RWPE2 (cell line): Measurements from ENCODE around the gene SHISA9.

ENCODE experiments used
- ATAC-seq: fragments of 200-7000 bp; cut with Tn5 transposase; 3 replicates; pipeline ENCODE4 v1.9.1; 2021; ENCODE audit warnings: low read depth
- DNase-seq: peaks from one replicate; pipeline ENCODE4 v3.0.0-alpha.2; 2020; ENCODE audit warnings: low spot score
- H3K27ac ChIP-seq: fragments of 450-650 bp; 2 replicates; pipeline ENCODE4 v1.5.1; 2017; ENCODE audit warnings: mild to moderate bottlenecking; ENCODE audit not compliant: poor library complexity, severe bottlenecking
- H3K27me3 ChIP-seq: fragments of 250-450 bp; sonication (Bioruptor Pico); 2 replicates; pipeline ENCODE4 v1.5.1; 2021; ENCODE audit warnings: mild to moderate bottlenecking, moderate library complexity; ENCODE audit not compliant: insufficient read depth, poor library complexity, severe bottlenecking
- H3K36me3 ChIP-seq: fragments of 250-450 bp; sonication (Bioruptor Pico); 2 replicates; pipeline ENCODE4 v1.5.1; 2020; ENCODE audit warnings: low read depth, mild to moderate bottlenecking, moderate library complexity
- H3K4me1 ChIP-seq: fragments of 250-450 bp; sonication (Bioruptor Pico); 2 replicates; pipeline ENCODE4 v1.5.1; 2021; ENCODE audit warnings: mild to moderate bottlenecking, moderate library complexity; ENCODE audit not compliant: insufficient read depth, poor library complexity, severe bottlenecking
- H3K4me3 ChIP-seq: fragments of 250-450 bp; sonication (Bioruptor Pico); 2 replicates; pipeline ENCODE4 v1.5.1; 2021; ENCODE audit warnings: mild to moderate bottlenecking, moderate library complexity; ENCODE audit not compliant: severe bottlenecking
- H3K9me3 ChIP-seq: fragments of 250-450 bp; sonication (Bioruptor Pico); 2 replicates; pipeline ENCODE4 v1.5.1; 2021; ENCODE audit warnings: mild to moderate bottlenecking, moderate library complexity; ENCODE audit not compliant: severe bottlenecking
- TF ChIP-seq, protein P1 (sequence below): fragments of 450-650 bp; IDR thresholded peaks from one replicate; pipeline ENCODE4 v1.5.1; 2017; ENCODE audit warnings: mild to moderate bottlenecking, moderate library complexity; ENCODE audit not compliant: poor library complexity, severe bottlenecking

The SHISA9 gene

GRCh38 chr16:13063457-13063856, 162.1 kb downstream of the SHISA9 start:
- DNase-seq: no peak
- Histone ChIP-seq H3K27me3 (no peaks in the 10 kb centered on the region), H3K9me3 (peaks cover 4% of the 10 kb centered on the region), H3K27ac (no peak overlapping the region), H3K4me3 (no peak overlapping the region), H3K36me3 (no peaks in the 10 kb centered on the region), H3K4me1 (no peaks in the 10 kb centered on the region)
- no peak for ATAC-seq
- TF ChIP-seq, protein P1, sequence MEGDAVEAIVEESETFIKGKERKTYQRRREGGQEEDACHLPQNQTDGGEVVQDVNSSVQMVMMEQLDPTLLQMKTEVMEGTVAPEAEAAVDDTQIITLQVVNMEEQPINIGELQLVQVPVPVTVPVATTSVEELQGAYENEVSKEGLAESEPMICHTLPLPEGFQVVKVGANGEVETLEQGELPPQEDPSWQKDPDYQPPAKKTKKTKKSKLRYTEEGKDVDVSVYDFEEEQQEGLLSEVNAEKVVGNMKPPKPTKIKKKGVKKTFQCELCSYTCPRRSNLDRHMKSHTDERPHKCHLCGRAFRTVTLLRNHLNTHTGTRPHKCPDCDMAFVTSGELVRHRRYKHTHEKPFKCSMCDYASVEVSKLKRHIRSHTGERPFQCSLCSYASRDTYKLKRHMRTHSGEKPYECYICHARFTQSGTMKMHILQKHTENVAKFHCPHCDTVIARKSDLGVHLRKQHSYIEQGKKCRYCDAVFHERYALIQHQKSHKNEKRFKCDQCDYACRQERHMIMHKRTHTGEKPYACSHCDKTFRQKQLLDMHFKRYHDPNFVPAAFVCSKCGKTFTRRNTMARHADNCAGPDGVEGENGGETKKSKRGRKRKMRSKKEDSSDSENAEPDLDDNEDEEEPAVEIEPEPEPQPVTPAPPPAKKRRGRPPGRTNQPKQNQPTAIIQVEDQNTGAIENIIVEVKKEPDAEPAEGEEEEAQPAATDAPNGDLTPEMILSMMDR: no peak

DNA sequence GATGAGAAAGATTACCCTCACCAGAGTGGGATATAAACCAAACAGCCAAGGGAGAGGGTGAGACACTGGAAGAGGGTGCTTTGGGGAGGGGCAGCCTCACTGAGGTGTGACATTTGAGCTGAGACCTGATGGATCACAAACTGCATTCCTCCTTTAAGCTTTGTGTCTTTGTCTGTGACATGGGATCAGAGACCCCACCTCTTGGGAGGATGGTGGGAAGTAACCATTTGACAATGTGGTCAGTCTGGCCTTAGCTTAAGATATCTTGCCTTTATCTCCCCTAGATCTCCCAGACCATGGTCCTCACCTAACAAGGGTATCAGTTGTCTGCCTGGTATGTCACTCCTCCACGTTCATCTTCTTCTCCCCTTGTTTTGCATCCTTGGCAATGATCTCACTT, 163.4 kb downstream of the SHISA9 start:
- Histone ChIP-seq H3K27me3 (no peaks in the 10 kb centered on the region), H3K4me1 (no peaks in the 10 kb centered on the region), H3K4me3 (no peak overlapping the region), H3K36me3 (no peaks in the 10 kb centered on the region), H3K27ac (no peak overlapping the region), H3K9me3 (no peaks in the 10 kb centered on the region)
- DNase-seq: no peak
- TF ChIP-seq, protein P1: no peak
- ATAC-seq: no peak

DNA sequence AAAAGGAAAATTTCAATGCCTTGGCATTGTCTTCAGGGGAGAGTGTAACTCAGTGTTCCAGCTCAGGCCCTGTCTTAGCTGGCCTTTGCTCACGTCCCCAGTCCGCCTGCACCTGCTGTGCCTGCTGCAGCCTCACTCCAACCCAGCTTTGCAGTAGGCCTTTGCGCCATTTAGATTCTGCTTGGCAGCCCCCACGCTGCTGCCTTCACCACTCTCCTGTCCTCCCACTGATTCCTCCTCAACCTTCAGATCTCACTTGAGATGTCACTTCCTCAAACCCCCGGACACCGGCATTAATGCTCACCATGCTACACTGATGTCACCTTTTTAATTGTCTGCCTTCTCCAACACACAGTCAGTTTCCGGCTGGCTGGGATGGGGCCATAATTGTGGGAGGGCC, 166.2 kb downstream of the SHISA9 start:
- Histone ChIP-seq H3K9me3 (no peaks in the 10 kb centered on the region), H3K36me3 (no peaks in the 10 kb centered on the region), H3K4me3 (no peak overlapping the region), H3K27me3 (no peaks in the 10 kb centered on the region), H3K4me1 (no peaks in the 10 kb centered on the region), H3K27ac (no peak overlapping the region)
- DNase-seq: no peak
- TF ChIP-seq, protein P1: no peak
- no peak for ATAC-seq

DNA sequence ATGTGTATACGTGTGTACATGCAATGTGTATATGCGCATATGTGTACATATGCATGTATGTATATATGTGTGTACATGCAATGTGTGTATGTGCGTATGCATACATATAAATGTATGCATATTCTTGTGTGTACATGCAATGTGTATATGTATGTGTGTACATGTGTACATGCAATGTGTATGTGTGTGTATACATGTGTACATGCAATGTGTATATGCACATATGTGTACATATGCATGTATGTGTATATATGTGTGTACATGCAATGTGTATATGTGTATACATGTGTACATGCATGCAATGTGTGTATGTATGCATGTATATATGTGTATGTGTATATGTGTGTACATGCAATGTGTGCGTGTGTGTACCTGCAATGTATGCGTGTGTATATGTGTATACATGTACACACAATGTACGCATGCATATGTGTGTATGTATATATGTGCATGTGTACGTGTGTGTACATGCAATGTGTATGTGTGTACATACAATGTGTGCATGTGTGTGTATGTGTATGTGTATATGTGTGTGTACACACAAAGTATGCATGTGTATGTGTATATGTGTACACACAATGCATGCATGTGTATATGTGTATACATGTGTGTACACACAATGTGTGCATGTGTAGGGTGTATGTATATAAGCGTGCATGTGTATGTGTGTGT, 167.7 kb downstream of the SHISA9 start:
- TF ChIP-seq, protein P1: no peak
- no peak for DNase-seq

GRCh38 chr16:13070268-13070667, 168.9 kb downstream of the SHISA9 start:
- H3K27ac ChIP-seq: no peak overlapping the region
- TF ChIP-seq, protein P1: no peak

More for the DNA sequence above, 167.7 kb downstream of the SHISA9 start:
- H3K27ac ChIP-seq: no peak overlapping the region
- no peaks in the 10 kb centered on the region for H3K9me3 ChIP-seq
- no peaks in the 10 kb centered on the region for H3K4me1 ChIP-seq
- H3K36me3 ChIP-seq: no peaks in the 10 kb centered on the region
- H3K27me3 ChIP-seq: no peaks in the 10 kb centered on the region
- no peak overlapping the region for H3K4me3 ChIP-seq
- ATAC-seq: no peak

More at GRCh38 chr16:13070268-13070667, 168.9 kb downstream of the SHISA9 start:
- Histone ChIP-seq H3K36me3 (no peaks in the 10 kb centered on the region), H3K4me3 (no peak overlapping the region), H3K9me3 (no peaks in the 10 kb centered on the region), H3K27me3 (no peaks in the 10 kb centered on the region), H3K4me1 (no peaks in the 10 kb centered on the region)
- ATAC-seq (no peak), DNase-seq (no peak)
